ENCODE measurements around the gene FLT4.

The FLT4 gene

GRCh38 chr5:180599590-180599914 is 49.8 kb downstream of the FLT4 start:
- Histone ChIP-seq H3K9ac (ENCODE audit: low read depth, low read length) (no peak overlapping the region), H3K4me1 (ENCODE audit: control insufficient read depth, insufficient read depth, low read length) (no peaks in the 10 kb centered on the region), H3K4me3 (ENCODE audit: low read depth, low read length) (no peak overlapping the region), H3K36me3 (ENCODE audit: control insufficient read depth, insufficient read depth, low read length) (no peaks in the 10 kb centered on the region), H3K27me3 (ENCODE audit: control insufficient read depth, insufficient read depth, low read length) (no peaks in the 10 kb centered on the region), H3K9me3 (ENCODE audit: control insufficient read depth, insufficient read depth, low read length) (no peaks in the 10 kb centered on the region)

DNA sequence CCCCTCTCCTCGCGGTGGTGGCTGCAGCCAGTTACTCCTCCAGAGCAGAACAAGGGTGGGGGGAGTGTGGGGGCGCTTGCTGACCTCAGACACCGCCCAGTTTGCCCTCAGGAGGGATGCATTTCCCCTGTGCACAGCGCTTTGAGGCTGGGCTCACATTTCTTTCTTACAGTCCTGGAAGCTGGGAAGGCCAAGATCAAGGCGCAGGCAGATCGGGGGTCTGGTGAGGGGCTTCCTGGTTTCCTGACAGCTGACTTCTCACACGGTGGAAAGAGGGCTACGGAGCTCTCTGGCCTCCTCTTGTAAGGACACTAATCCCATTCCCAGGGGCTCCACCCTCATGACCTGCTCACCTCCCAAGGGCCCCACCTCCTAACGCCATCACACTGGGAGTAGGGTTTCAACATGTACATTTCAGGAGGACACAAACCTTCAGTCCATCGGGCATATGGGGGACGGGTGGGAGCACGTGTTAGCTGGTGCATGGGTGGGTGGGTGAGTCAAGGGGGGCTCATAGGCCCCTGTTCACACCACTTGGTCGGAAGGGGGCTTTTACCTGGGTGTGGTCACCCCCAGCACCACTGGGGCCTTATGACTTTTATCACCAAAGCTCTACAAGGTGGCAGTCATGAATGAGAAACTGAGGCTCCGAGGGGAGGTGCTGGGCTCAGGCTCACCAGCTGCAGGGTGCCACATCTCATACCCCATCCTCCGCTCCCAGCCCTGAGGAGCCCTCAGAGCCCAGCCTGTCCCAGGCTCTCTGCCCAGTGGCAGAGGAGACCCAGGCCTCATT is 50.4 kb downstream of the FLT4 start:
- no peak overlapping the region for H3K4me3 ChIP-seq (ENCODE audit: low read depth, low read length)
- no peaks in the 10 kb centered on the region for H3K9me3 ChIP-seq (ENCODE audit: control insufficient read depth, insufficient read depth, low read length)
- H3K36me3 ChIP-seq (ENCODE audit: control insufficient read depth, insufficient read depth, low read length): no peaks in the 10 kb centered on the region
- no peaks in the 10 kb centered on the region for H3K4me1 ChIP-seq (ENCODE audit: control insufficient read depth, insufficient read depth, low read length)
- no peaks in the 10 kb centered on the region for H3K27me3 ChIP-seq (ENCODE audit: control insufficient read depth, insufficient read depth, low read length)
- H3K9ac ChIP-seq (ENCODE audit: low read depth, low read length): no peak overlapping the region

- H3K9me3 ChIP-seq (ENCODE audit: control insufficient read depth, insufficient read depth, low read length): no peaks in the 10 kb centered on the region
- H3K4me3 ChIP-seq (ENCODE audit: low read depth, low read length): no peak overlapping the region
- H3K27me3 ChIP-seq (ENCODE audit: control insufficient read depth, insufficient read depth, low read length): no peaks in the 10 kb centered on the region
- H3K36me3 ChIP-seq (ENCODE audit: control insufficient read depth, insufficient read depth, low read length): no peaks in the 10 kb centered on the region
- H3K4me1 ChIP-seq (ENCODE audit: control insufficient read depth, insufficient read depth, low read length): no peaks in the 10 kb centered on the region
- no peak overlapping the region for H3K9ac ChIP-seq (ENCODE audit: low read depth, low read length)
Observed at GRCh38 chr5:180598316-180598701, 51.1 kb downstream of the FLT4 start.

DNA sequence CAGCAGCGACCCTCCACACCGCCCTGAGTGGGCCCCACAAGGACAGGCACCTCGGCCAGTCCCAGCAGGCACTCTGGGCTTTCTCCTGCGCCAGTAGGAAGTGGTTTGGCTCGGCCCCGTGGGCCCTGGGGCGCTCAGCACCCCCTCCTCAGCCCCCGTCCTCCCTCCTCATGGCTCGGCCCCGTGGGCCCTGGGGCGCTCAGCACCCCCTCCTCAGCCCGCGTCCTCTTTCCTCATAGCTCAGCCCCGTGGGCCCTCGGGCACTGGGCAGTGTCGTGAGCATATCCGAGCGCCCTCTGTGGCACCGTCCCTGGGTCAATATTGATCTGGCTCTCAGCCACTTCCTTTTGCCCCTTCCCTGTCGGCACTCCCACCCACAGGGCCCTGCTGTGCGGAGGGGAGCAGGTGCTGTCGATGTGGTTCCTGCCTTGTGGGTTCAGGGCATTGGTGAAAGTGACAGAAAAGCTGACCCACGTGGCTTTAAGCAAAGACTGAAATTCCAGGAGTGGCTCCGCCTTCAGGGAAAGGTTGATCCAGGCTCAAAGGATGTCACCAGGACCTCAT is 52.6 kb downstream of the FLT4 start:
- H3K36me3 ChIP-seq (ENCODE audit: control insufficient read depth, insufficient read depth, low read length): no peaks in the 10 kb centered on the region
- no peaks in the 10 kb centered on the region for H3K4me1 ChIP-seq (ENCODE audit: control insufficient read depth, insufficient read depth, low read length)
- no peak overlapping the region for H3K4me3 ChIP-seq (ENCODE audit: low read depth, low read length)
- H3K27me3 ChIP-seq (ENCODE audit: control insufficient read depth, insufficient read depth, low read length): peaks cover 10% of the 10 kb centered on the region
- H3K9me3 ChIP-seq (ENCODE audit: control insufficient read depth, insufficient read depth, low read length): no peaks in the 10 kb centered on the region
- H3K9ac ChIP-seq (ENCODE audit: low read depth, low read length): no peak overlapping the region

DNA sequence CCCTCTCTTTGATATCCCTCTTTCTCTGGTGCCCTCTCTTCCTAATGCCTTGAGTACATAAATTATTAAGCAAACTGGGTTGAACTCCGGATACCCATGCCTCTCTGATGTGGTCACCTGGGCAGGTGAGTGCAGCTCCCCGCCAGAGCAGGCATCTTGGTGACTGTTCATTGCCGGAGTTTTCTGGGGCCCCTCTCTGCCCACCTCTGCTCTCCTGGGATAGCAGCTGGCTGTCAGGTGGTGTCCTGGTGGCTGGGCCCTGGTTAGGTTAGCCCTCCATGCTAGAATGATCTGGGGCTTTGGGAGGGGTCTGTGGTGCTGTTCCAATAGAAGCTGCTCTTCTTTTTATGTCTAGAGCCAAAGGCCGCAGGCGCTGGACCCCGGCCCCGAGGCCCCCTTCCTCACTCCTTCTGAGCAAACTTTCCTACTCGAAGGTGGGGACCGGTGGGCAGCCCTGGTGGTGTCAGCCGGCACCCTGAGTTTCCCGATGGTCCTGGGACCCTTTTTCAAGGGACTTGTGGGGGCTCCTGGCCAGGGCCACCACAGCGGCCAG is 53.2 kb downstream of the FLT4 start:
- no peak overlapping the region for H3K4me3 ChIP-seq (ENCODE audit: low read depth, low read length)
- H3K4me1 ChIP-seq (ENCODE audit: control insufficient read depth, insufficient read depth, low read length): no peaks in the 10 kb centered on the region
- H3K9ac ChIP-seq (ENCODE audit: low read depth, low read length): no peak overlapping the region
- H3K36me3 ChIP-seq (ENCODE audit: control insufficient read depth, insufficient read depth, low read length): no peaks in the 10 kb centered on the region
- peaks cover 11% of the 10 kb centered on the region for H3K27me3 ChIP-seq (ENCODE audit: control insufficient read depth, insufficient read depth, low read length)
- no peaks in the 10 kb centered on the region for H3K9me3 ChIP-seq (ENCODE audit: control insufficient read depth, insufficient read depth, low read length)

GRCh38 chr5:180595381-180596114 is 53.9 kb downstream of the FLT4 start:
- peaks cover 16% of the 10 kb centered on the region for H3K27me3 ChIP-seq (ENCODE audit: control insufficient read depth, insufficient read depth, low read length)
- H3K36me3 ChIP-seq (ENCODE audit: control insufficient read depth, insufficient read depth, low read length): no peaks in the 10 kb centered on the region
- no peak overlapping the region for H3K4me3 ChIP-seq (ENCODE audit: low read depth, low read length)
- no peak overlapping the region for H3K9ac ChIP-seq (ENCODE audit: low read depth, low read length)
- no peaks in the 10 kb centered on the region for H3K4me1 ChIP-seq (ENCODE audit: control insufficient read depth, insufficient read depth, low read length)
- no peaks in the 10 kb centered on the region for H3K9me3 ChIP-seq (ENCODE audit: control insufficient read depth, insufficient read depth, low read length)

DNA sequence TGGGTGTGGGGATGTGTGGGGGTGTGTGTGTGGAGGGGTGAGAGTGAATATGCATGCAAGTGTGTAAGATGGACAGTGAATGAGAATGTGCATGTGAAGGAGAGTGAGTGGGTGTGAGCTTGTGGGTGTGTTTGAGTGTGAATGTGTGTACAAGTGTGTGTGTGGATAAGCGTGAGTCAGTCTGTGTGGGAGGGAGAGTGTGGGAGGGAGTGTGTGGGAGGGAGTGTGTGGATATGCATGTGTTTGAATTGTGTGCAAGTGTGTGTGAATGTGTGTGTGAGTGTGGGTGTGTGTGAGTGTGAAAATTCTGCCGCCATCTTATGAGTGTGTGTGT is 54.4 kb downstream of the FLT4 start:
- Histone ChIP-seq H3K9me3 (ENCODE audit: control insufficient read depth, insufficient read depth, low read length) (no peaks in the 10 kb centered on the region), H3K27me3 (ENCODE audit: control insufficient read depth, insufficient read depth, low read length) (peaks cover 21% of the 10 kb centered on the region), H3K4me3 (ENCODE audit: low read depth, low read length) (no peak overlapping the region), H3K36me3 (ENCODE audit: control insufficient read depth, insufficient read depth, low read length) (no peaks in the 10 kb centered on the region), H3K4me1 (ENCODE audit: control insufficient read depth, insufficient read depth, low read length) (no peaks in the 10 kb centered on the region), H3K9ac (ENCODE audit: low read depth, low read length) (no peak overlapping the region)

DNA sequence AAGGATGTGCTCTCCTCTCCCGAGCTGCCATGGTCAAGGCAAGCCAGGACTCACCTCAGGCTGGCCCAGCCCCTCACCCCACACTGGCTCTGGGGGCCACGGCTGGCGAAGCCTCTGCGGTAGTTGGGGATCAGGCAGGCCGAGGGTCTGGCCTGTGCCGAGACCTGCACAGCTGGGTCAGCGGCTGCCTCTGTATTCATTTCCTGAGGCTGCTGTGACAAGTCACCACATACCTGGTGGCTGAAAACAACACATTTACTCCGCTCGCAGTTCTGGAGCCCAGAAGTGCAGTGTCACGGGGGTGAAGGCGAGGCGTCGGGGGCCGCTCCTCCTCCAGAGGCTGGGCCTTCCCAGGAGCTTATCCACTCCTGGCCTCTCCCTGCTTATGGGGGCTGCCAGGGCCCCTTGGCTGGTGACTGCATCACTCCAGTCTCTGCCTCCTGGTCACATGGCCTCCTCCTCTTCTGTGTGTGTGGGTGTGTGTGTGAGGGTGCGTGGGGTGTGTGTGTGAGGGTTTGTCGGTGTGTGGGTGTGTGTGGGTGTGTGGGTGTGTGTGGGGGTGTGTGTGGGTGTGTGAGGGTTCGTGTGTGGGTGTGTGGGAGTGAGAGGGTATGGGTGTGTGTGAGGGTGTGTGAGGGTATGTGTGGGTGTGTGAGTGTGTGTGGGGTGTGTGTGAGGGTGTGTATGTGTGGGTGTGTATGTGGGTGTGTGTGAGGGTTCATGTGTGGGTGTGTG is 54.9 kb downstream of the FLT4 start:
- Histone ChIP-seq H3K4me1 (ENCODE audit: control insufficient read depth, insufficient read depth, low read length) (no peaks in the 10 kb centered on the region), H3K9me3 (ENCODE audit: control insufficient read depth, insufficient read depth, low read length) (no peaks in the 10 kb centered on the region), H3K9ac (ENCODE audit: low read depth, low read length) (no peak overlapping the region), H3K36me3 (ENCODE audit: control insufficient read depth, insufficient read depth, low read length) (no peaks in the 10 kb centered on the region), H3K27me3 (ENCODE audit: control insufficient read depth, insufficient read depth, low read length) (peaks cover 26% of the 10 kb centered on the region), H3K4me3 (ENCODE audit: low read depth, low read length) (no peak overlapping the region)

- Histone ChIP-seq H3K4me1 (ENCODE audit: control insufficient read depth, insufficient read depth, low read length) (no peaks in the 10 kb centered on the region), H3K4me3 (ENCODE audit: low read depth, low read length) (no peak overlapping the region), H3K36me3 (ENCODE audit: control insufficient read depth, insufficient read depth, low read length) (no peaks in the 10 kb centered on the region), H3K9ac (ENCODE audit: low read depth, low read length) (no peak overlapping the region), H3K27me3 (ENCODE audit: control insufficient read depth, insufficient read depth, low read length) (peaks cover 35% of the 10 kb centered on the region), H3K9me3 (ENCODE audit: control insufficient read depth, insufficient read depth, low read length) (no peaks in the 10 kb centered on the region)
Observed at GRCh38 chr5:180593446-180594206, 55.8 kb downstream of the FLT4 start.

- H3K9ac ChIP-seq (ENCODE audit: low read depth, low read length): no peak overlapping the region
- no peaks in the 10 kb centered on the region for H3K9me3 ChIP-seq (ENCODE audit: control insufficient read depth, insufficient read depth, low read length)
- no peak overlapping the region for H3K4me3 ChIP-seq (ENCODE audit: low read depth, low read length)
- H3K36me3 ChIP-seq (ENCODE audit: control insufficient read depth, insufficient read depth, low read length): no peaks in the 10 kb centered on the region
- H3K27me3 ChIP-seq (ENCODE audit: control insufficient read depth, insufficient read depth, low read length): peaks cover 43% of the 10 kb centered on the region
- H3K4me1 ChIP-seq (ENCODE audit: control insufficient read depth, insufficient read depth, low read length): no peaks in the 10 kb centered on the region
Observed at GRCh38 chr5:180592176-180592575, 57.2 kb downstream of the FLT4 start.

GRCh38 chr5:180591311-180591887 is 58.0 kb downstream of the FLT4 start, which contains the start of gene SCGB3A1:
TSS of gene SCGB3A1 (minus strand) at chr5:180591499. CDS start at chr5:180591462, 37 bp downstream.
- Histone ChIP-seq H3K4me3 (ENCODE audit: low read depth, low read length) (peak within 1 kb of the TSS; percentile 50), H3K36me3 (ENCODE audit: control insufficient read depth, insufficient read depth, low read length) (no peaks in the 10 kb centered on the region), H3K9me3 (ENCODE audit: control insufficient read depth, insufficient read depth, low read length) (no peaks in the 10 kb centered on the region), H3K9ac (ENCODE audit: low read depth, low read length) (peak within 1 kb of the TSS; percentile 12), H3K4me1 (ENCODE audit: control insufficient read depth, insufficient read depth, low read length) (no peaks in the 10 kb centered on the region), H3K27me3 (ENCODE audit: control insufficient read depth, insufficient read depth, low read length) (peaks cover 43% of the 10 kb centered on the region)

All from iPS-15b (cell line).